H9 (cell line): Measurements from ENCODE around the gene ANKRD44. TPM values are rescaled to one million over a fixed set of nuclear protein-coding genes. Genes with fewer than 3 reads are reported as not detected.

ENCODE experiments used
- DNase-seq: peaks from one replicate; pipeline ENCODE4 v3.0.0-alpha.2; 2017
- H2AFZ ChIP-seq: one replicate; pipeline ENCODE4 v1.6.1; 2013; ENCODE audit warnings: mild to moderate bottlenecking, low read length, control low read depth, moderate library complexity
- H2AK5ac ChIP-seq: 2 replicates; pipeline ENCODE4 v1.6.1; 2013; ENCODE audit warnings: low read length, control low read depth, mixed read lengths; ENCODE audit not compliant: insufficient read length
- H2BK120ac ChIP-seq: one replicate; pipeline ENCODE4 v1.6.1; 2013; ENCODE audit warnings: low read depth, mild to moderate bottlenecking, low read length, control low read depth, inconsistent platforms; ENCODE audit not compliant: poor library complexity, severe bottlenecking
- H2BK12ac ChIP-seq: 2 replicates; pipeline ENCODE4 v1.6.1; 2013; ENCODE audit warnings: low read length, control low read depth, mixed read lengths, low read depth; ENCODE audit not compliant: insufficient read length
- H2BK15ac ChIP-seq: 2 replicates; pipeline ENCODE4 v1.6.1; 2013; ENCODE audit warnings: low read depth, low read length, control low read depth
- H2BK20ac ChIP-seq: one replicate; pipeline ENCODE4 v1.6.1; 2013; ENCODE audit warnings: low read depth, mild to moderate bottlenecking, low read length, control low read depth, inconsistent platforms; ENCODE audit not compliant: poor library complexity, severe bottlenecking
- H2BK5ac ChIP-seq: 2 replicates; pipeline ENCODE4 v1.6.1; 2013; ENCODE audit warnings: low read length, control low read depth, mixed read lengths; ENCODE audit not compliant: insufficient read length
- H3K14ac ChIP-seq: 2 replicates; pipeline ENCODE4 v1.6.1; 2013; ENCODE audit warnings: low read length, control low read depth; ENCODE audit not compliant: insufficient read depth
- H3K18ac ChIP-seq: 2 replicates; pipeline ENCODE4 v1.6.1; 2013; ENCODE audit warnings: low read depth, mild to moderate bottlenecking, mixed read lengths, low read length, control low read depth; ENCODE audit not compliant: insufficient read length
- H3K23ac ChIP-seq: 2 replicates; pipeline ENCODE4 v1.6.1; 2013; ENCODE audit warnings: low read length, control low read depth, mixed read lengths, low read depth; ENCODE audit not compliant: insufficient read length
- H3K23me2 ChIP-seq: 2 replicates; pipeline ENCODE4 v1.6.1; 2013; ENCODE audit warnings: low read depth, mild to moderate bottlenecking, mixed read lengths, low read length, control low read depth; ENCODE audit not compliant: insufficient read length, poor library complexity, severe bottlenecking
- H3K27ac ChIP-seq: 2 replicates; pipeline ENCODE4 v1.5.1; 2013; ENCODE audit warnings: low read length, control low read depth, mixed read lengths, low read depth; ENCODE audit not compliant: insufficient read length
- H3K27me3 ChIP-seq: 2 replicates; pipeline ENCODE4 v1.6.1; 2013; ENCODE audit warnings: low read length, control low read depth, inconsistent platforms; ENCODE audit not compliant: insufficient read depth
- H3K4ac ChIP-seq: 2 replicates; pipeline ENCODE4 v1.6.1; 2013; ENCODE audit warnings: low read depth, mild to moderate bottlenecking, control low read depth, inconsistent platforms, low read length, moderate library complexity
- H3K4me1 ChIP-seq: 2 replicates; pipeline ENCODE4 v1.6.1; 2013; ENCODE audit warnings: low read length, control low read depth, inconsistent platforms; ENCODE audit not compliant: insufficient read depth
- H3K4me2 ChIP-seq: 2 replicates; pipeline ENCODE4 v1.6.1; 2013; ENCODE audit warnings: low read length, control low read depth, mixed read lengths; ENCODE audit not compliant: insufficient read length, insufficient read depth
- H3K56ac ChIP-seq: 2 replicates; pipeline ENCODE4 v1.6.1; 2013; ENCODE audit warnings: low read depth, mild to moderate bottlenecking, mixed read lengths, low read length, control low read depth; ENCODE audit not compliant: insufficient read length
- H3K79me1 ChIP-seq: 2 replicates; pipeline ENCODE4 v1.6.1; 2013; ENCODE audit warnings: low read depth, mild to moderate bottlenecking, moderate library complexity, low read length, control low read depth, inconsistent platforms; ENCODE audit not compliant: insufficient read depth, poor library complexity, severe bottlenecking
- H3K79me2 ChIP-seq: 2 replicates; pipeline ENCODE4 v1.6.1; 2013; ENCODE audit warnings: low read length, control low read depth, inconsistent platforms; ENCODE audit not compliant: insufficient read depth
- H3K9ac ChIP-seq: 2 replicates; pipeline ENCODE4 v1.6.1; 2013; ENCODE audit warnings: low read length, control low read depth, mixed read lengths; ENCODE audit not compliant: insufficient read length; ENCODE audit errors: extremely low read depth
- H3K9me3 ChIP-seq: one replicate; pipeline ENCODE4 v1.6.1; 2013; ENCODE audit warnings: low read depth, low read length, inconsistent platforms; ENCODE audit not compliant: control insufficient read depth
- H3T11ph ChIP-seq: one replicate; pipeline ENCODE4 v1.6.1; 2013; ENCODE audit warnings: mild to moderate bottlenecking, low read length, control low read depth, inconsistent platforms
- H4K20me1 ChIP-seq: one replicate; pipeline ENCODE4 v1.6.1; 2013; ENCODE audit not compliant: control insufficient read depth, insufficient read length, insufficient read depth
- H4K5ac ChIP-seq: 2 replicates; pipeline ENCODE4 v1.6.1; 2013; ENCODE audit warnings: low read depth, mild to moderate bottlenecking, mixed read lengths, low read length, control low read depth; ENCODE audit not compliant: insufficient read length
- H4K8ac ChIP-seq: replicated peaks from 2 replicates; pipeline ENCODE4 v1.6.1; 2013; ENCODE audit warnings: low read length, control low read depth, mixed read lengths, low read depth; ENCODE audit not compliant: insufficient read length
- H4K91ac ChIP-seq: 2 replicates; pipeline ENCODE4 v1.6.1; 2013; ENCODE audit warnings: low read depth, mild to moderate bottlenecking, moderate library complexity, mixed read lengths, low read length, control low read depth; ENCODE audit not compliant: insufficient read length
- H3K27ac Mint-ChIP-seq, 3 experiments: 2 replicates in 2 of 3; 3 replicates in 1 of 3; pipeline ENCODE4 v1.8.0; 2020 to 2021; ENCODE audit warnings: mixed read lengths in 3 of 3, mild to moderate bottlenecking in 1 of 3, moderate library complexity in 1 of 3
- H3K27me3 Mint-ChIP-seq: 2 replicates; pipeline ENCODE4 v1.8.0; 2021; ENCODE audit warnings: low read depth, mild to moderate bottlenecking, moderate library complexity, mixed read lengths
- H3K36me3 Mint-ChIP-seq, 3 experiments: 2 replicates in 2 of 3; 3 replicates in 1 of 3; pipeline ENCODE4 v1.8.0; 2020 to 2021; ENCODE audit warnings: low read depth in 3 of 3, mixed read lengths in 3 of 3; ENCODE audit not compliant: insufficient read depth in 1 of 3
- H3K4me1 Mint-ChIP-seq, 2 experiments: 2 replicates each; pipeline ENCODE4 v1.8.0; 2020; ENCODE audit warnings: mixed read lengths in 2 of 2
- H3K4me3 Mint-ChIP-seq, 2 experiments: 2 replicates in 1 of 2; 3 replicates in 1 of 2; pipeline ENCODE4 v1.8.0; 2020 to 2021; ENCODE audit warnings: mild to moderate bottlenecking in 2 of 2, mixed read lengths in 2 of 2, moderate library complexity in 1 of 2
- H3K9me3 Mint-ChIP-seq, 2 experiments: 2 replicates in 1 of 2; 3 replicates in 1 of 2; pipeline ENCODE4 v1.8.0; 2020; ENCODE audit warnings: mild to moderate bottlenecking in 2 of 2, mixed read lengths in 2 of 2, moderate library complexity in 1 of 2
- WGBS: extraction: QIAGEN DNeasy Blood & Tissue Kit; methylation state at CpG from one replicate; pipeline ENCODE4 v1.1.7; 2013; ENCODE audit warnings: missing lambda C conversion rate, low lambda C conversion rate, mixed read lengths; ENCODE audit not compliant: insufficient read length; ENCODE audit errors: extremely low coverage; 5-methylcytosine and 5-hydroxymethylcytosine counted together
- total RNA-seq: library from RNA; stranded (reverse); gene quantifications from 2 replicates; pipeline ENCODE4 v1.2.1, GENCODE V29; 2021
- TF ChIP-seq, protein P1 (sequence below): fragments of 200-600 bp; sonication (generic); conservative IDR thresholded peaks from 3 replicates; pipeline ENCODE4 v1.8.0; 2021; ENCODE audit warnings: antibody characterized with exemption, mild to moderate bottlenecking

ANKRD44 gene
- total RNA-seq, 1 experiment from 2014 or later = 1.9 TPM

DNA sequence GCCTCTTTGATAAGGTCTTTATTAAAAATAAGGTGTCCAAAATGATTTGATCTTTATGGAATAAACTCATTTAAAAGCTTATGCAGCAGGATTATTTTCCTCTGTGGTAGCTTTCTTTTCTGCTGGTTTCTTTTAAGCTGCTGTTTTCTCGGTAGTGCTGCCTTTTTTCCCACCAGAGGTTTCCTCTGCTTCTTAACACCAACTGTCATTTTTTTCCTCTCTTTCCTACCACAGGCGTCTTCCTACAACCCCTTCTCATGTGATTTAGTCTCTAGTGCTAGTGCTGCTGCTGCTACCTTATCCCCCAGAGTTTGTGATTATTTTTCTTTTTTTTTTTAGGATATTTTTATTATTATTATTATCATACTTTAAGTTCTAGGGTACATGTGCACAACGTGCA, 281.9 kb downstream of the ANKRD44 start:
- no peak overlapping the region for H3K4me2 ChIP-seq
- Mint-ChIP-seq H3K27ac (no peak overlapping the region), H3K4me3 (no peak overlapping the region), H3K27me3 (no peaks in the 10 kb centered on the region), H3K36me3 (no peaks in the 10 kb centered on the region), H3K4me1 (no peaks in the 10 kb centered on the region), H3K9me3 (no peaks in the 10 kb centered on the region)
- no peaks in the 10 kb centered on the region for H3K27me3 ChIP-seq
- WGBS = no CpG with 5 or more reads among the region's 3 CpGs
- TF ChIP-seq, protein P1, sequence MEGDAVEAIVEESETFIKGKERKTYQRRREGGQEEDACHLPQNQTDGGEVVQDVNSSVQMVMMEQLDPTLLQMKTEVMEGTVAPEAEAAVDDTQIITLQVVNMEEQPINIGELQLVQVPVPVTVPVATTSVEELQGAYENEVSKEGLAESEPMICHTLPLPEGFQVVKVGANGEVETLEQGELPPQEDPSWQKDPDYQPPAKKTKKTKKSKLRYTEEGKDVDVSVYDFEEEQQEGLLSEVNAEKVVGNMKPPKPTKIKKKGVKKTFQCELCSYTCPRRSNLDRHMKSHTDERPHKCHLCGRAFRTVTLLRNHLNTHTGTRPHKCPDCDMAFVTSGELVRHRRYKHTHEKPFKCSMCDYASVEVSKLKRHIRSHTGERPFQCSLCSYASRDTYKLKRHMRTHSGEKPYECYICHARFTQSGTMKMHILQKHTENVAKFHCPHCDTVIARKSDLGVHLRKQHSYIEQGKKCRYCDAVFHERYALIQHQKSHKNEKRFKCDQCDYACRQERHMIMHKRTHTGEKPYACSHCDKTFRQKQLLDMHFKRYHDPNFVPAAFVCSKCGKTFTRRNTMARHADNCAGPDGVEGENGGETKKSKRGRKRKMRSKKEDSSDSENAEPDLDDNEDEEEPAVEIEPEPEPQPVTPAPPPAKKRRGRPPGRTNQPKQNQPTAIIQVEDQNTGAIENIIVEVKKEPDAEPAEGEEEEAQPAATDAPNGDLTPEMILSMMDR = no peak
- no peaks in the 10 kb centered on the region for H3K9me3 ChIP-seq
- no peak overlapping the region for H2BK15ac ChIP-seq
- no peak overlapping the region for H2AK5ac ChIP-seq
- H4K20me1 ChIP-seq = no peaks in the 10 kb centered on the region
- H2BK12ac ChIP-seq = no peak overlapping the region
- H4K91ac ChIP-seq = no peak overlapping the region
- no peak overlapping the region for H3K4ac ChIP-seq
- no peaks in the 10 kb centered on the region for H3K4me1 ChIP-seq
- H3K56ac ChIP-seq = no peak overlapping the region
- no peak for DNase-seq
- no peak overlapping the region for H3K9ac ChIP-seq
- H3K79me1 ChIP-seq = no peaks in the 10 kb centered on the region
- H3K79me2 ChIP-seq = no peaks in the 10 kb centered on the region
- H4K5ac ChIP-seq = no peak overlapping the region
- H3K27ac ChIP-seq = no peak overlapping the region
- no peak overlapping the region for H2BK20ac ChIP-seq
- no peak overlapping the region for H3K18ac ChIP-seq
- H2BK120ac ChIP-seq = no peak overlapping the region
- no peaks in the 10 kb centered on the region for H3K23me2 ChIP-seq
- H3K14ac ChIP-seq = no peak overlapping the region
- H2AFZ ChIP-seq = no peak overlapping the region
- no peak overlapping the region for H3T11ph ChIP-seq
- H4K8ac ChIP-seq = no peak overlapping the region
- H3K23ac ChIP-seq = no peak overlapping the region
- no peak overlapping the region for H2BK5ac ChIP-seq
